Stomach (tissue), 4 donors: ENCODE data around the gene DAB1.

ENCODE experiments used
- POLR2A ChIP-seq, 4 donors: fragments of 450-650 bp; IDR thresholded peaks; one replicate each; pipeline ENCODE4 v1.6.1; 2016; ENCODE audit warnings: antibody characterized with exemption in 4 of 4, control low read depth in 2 of 4, mild to moderate bottlenecking in 1 of 4, moderate library complexity in 1 of 4
- POLR2AphosphoS5 ChIP-seq, 3 donors: sonication (generic); formaldehyde crosslinking; IDR thresholded peaks; one replicate each; pipeline ENCODE4 v1.6.1; 2016; ENCODE audit warnings: antibody characterized with exemption in 3 of 3
- TF ChIP-seq, protein P1 (sequence below), 7 experiments: fragments of 450-650 bp in 4 of 7; fragments of 200-600 bp in 3 of 7; sonication (generic) in 3 of 7; IDR thresholded peaks; one replicate each; pipeline ENCODE4 v1.5.1; 2016 to 2019; ENCODE audit warnings: antibody characterized with exemption in 7 of 7, control low read depth in 2 of 7, mild to moderate bottlenecking in 1 of 7

DNA sequence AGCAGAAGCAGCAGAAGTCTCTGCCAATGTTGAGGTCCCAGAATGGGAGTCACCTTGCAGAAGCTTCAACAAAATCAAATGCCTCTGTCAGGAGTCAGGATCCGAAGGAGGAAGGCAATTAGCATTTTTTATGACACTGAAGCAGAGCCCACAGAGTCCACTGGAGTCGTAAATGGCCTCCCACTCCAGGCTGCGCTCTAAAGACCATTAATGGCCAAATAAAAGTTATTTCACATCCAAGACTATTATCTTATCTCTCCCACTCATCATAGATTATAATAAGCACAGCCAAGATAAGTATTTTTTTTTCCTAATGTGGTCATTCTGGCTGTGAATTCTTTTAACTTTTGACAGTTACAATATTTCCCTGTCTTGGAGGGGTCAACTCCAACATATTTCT lies 267.0 kb downstream of the DAB1 start:
- TF ChIP-seq POLR2AphosphoS5 (IDR thresholded peaks at IDR 0.05) (no peak), POLR2A (IDR thresholded peaks at IDR 0.05) (no peak)
- TF ChIP-seq, protein P1, sequence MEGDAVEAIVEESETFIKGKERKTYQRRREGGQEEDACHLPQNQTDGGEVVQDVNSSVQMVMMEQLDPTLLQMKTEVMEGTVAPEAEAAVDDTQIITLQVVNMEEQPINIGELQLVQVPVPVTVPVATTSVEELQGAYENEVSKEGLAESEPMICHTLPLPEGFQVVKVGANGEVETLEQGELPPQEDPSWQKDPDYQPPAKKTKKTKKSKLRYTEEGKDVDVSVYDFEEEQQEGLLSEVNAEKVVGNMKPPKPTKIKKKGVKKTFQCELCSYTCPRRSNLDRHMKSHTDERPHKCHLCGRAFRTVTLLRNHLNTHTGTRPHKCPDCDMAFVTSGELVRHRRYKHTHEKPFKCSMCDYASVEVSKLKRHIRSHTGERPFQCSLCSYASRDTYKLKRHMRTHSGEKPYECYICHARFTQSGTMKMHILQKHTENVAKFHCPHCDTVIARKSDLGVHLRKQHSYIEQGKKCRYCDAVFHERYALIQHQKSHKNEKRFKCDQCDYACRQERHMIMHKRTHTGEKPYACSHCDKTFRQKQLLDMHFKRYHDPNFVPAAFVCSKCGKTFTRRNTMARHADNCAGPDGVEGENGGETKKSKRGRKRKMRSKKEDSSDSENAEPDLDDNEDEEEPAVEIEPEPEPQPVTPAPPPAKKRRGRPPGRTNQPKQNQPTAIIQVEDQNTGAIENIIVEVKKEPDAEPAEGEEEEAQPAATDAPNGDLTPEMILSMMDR (IDR thresholded peaks at IDR 0.05) = no peak
